Frontal cortex (tissue), 4 donors: ENCODE results near the gene CYTIP. TPM values are rescaled to one million over a fixed set of nuclear protein-coding genes. Genes with fewer than 3 reads are reported as not detected.

ENCODE experiments used
- DNase-seq, 2 donors: peaks; one replicate each; pipeline ENCODE4 v3.0.0; 2012; ENCODE audit warnings: low spot score in 2 of 2
- FAIRE-seq: peaks from 2 replicates; lab custom pipeline; 2012; peaks lifted over from hg19 to GRCh38; lab: Jason Lieb, UNC
- total RNA-seq: library from RNA; depleted of rRNA; stranded (reverse); fragments of >200 nt; gene quantifications from one replicate; pipeline ENCODE4 v1.2.3, GENCODE V29; 2014
- donor health status: control.
- donor health status: control.
- donor health status: control.

The CYTIP gene
- total RNA-seq, 1 donor from 2014 or later = 2.9 TPM

- DNase-seq (no peak), FAIRE-seq (no peak)
These were observed 22.9 kb upstream of the CYTIP start for GRCh38 chr2:157466764-157467163.

- DNase-seq (no peak), FAIRE-seq (no peak)
These were observed 21.7 kb upstream of the CYTIP start for GRCh38 chr2:157465554-157465953.

- FAIRE-seq = no peak
- no peak for DNase-seq
These were observed 19.1 kb upstream of the CYTIP start for GRCh38 chr2:157463002-157463401.

GRCh38 chr2:157460897-157461296 is 17.0 kb upstream of the CYTIP start:
- no peak for FAIRE-seq
- DNase-seq = no peak

GRCh38 chr2:157460384-157460837 is 16.5 kb upstream of the CYTIP start:
- FAIRE-seq (no peak), DNase-seq (no peak)

GRCh38 chr2:157459486-157459885 is 15.6 kb upstream of the CYTIP start:
- no peak for DNase-seq
- no peak for FAIRE-seq

- FAIRE-seq (no peak), DNase-seq (no peak)
These were observed 3.9 kb upstream of the CYTIP start for GRCh38 chr2:157447741-157448140.

GRCh38 chr2:157447031-157447430 is 3.1 kb upstream of the CYTIP start:
- DNase-seq (no peak), FAIRE-seq (no peak)

- FAIRE-seq = no peak
These were observed 752 bp upstream of the CYTIP start for GRCh38 chr2:157444641-157445040.

GRCh38 chr2:157443090-157443489 is 799 bp downstream of the CYTIP start:
- DNase-seq (no peak), FAIRE-seq (no peak)

More at GRCh38 chr2:157444641-157445040, 752 bp upstream of the CYTIP start:
- no peak for DNase-seq

GRCh38 chr2:157442636-157443035 is 1.3 kb downstream of the CYTIP start:
- FAIRE-seq (no peak), DNase-seq (no peak)

GRCh38 chr2:157442191-157442590 is 1.7 kb downstream of the CYTIP start:
- no peak for FAIRE-seq
- no peak for DNase-seq

GRCh38 chr2:157441072-157441454 is 2.8 kb downstream of the CYTIP start:
- DNase-seq = no peak
- no peak for FAIRE-seq

GRCh38 chr2:157440404-157441071 is 3.4 kb downstream of the CYTIP start:
- FAIRE-seq (no peak), DNase-seq (no peak)

- DNase-seq (no peak), FAIRE-seq (no peak)
These were observed 4.1 kb downstream of the CYTIP start for GRCh38 chr2:157439824-157440186.

GRCh38 chr2:157438863-157439823 is 4.7 kb downstream of the CYTIP start:
- FAIRE-seq = no peak

GRCh38 chr2:157433394-157433793 is 10.5 kb downstream of the CYTIP start:
- no peak for FAIRE-seq
- DNase-seq = no peak

More at GRCh38 chr2:157438863-157439823, 4.7 kb downstream of the CYTIP start:
- DNase-seq = no peak

GRCh38 chr2:157432475-157433106 is 11.3 kb downstream of the CYTIP start:
- FAIRE-seq (no peak), DNase-seq (no peak)

- no peak for DNase-seq
- no peak for FAIRE-seq
These were observed 12.7 kb downstream of the CYTIP start for GRCh38 chr2:157431176-157431575.

GRCh38 chr2:157428500-157429175 is 15.3 kb downstream of the CYTIP start:
- DNase-seq (no peak), FAIRE-seq (no peak)
